OCI-LY3 (cell line): ENCODE data around the gene SVEP1.

Experiments
- H2AFZ ChIP-seq: fragments of 200-600, 300-600 bp; shearing (Covaris generic); 2 replicates; pipeline ENCODE4 v1.6.0; 2014; ENCODE audit warnings: antibody characterized with exemption, low read depth, low read length
- H3K27ac ChIP-seq: fragments of 200-600, 300-600 bp; sonication (generic); 2 replicates; pipeline ENCODE4 v1.5.1; 2014; ENCODE audit warnings: mild to moderate bottlenecking, low read length, moderate library complexity, mixed read lengths
- H3K27me3 ChIP-seq: fragments of 200-600, 300-600 bp; sonication (generic); 2 replicates; pipeline ENCODE4 v1.6.1; 2014; ENCODE audit warnings: low read depth, low read length, mixed read lengths
- H3K36me3 ChIP-seq: fragments of 200-600, 300-600 bp; sonication (generic); replicated peaks from 2 replicates; pipeline ENCODE3; 2014; ENCODE audit warnings: low read depth, low read length, mixed read lengths
- H3K4me1 ChIP-seq: fragments of 300-600, 200-600 bp; sonication (generic); 2 replicates; pipeline ENCODE4 v1.6.1; 2014; ENCODE audit warnings: low read length, mixed read lengths
- H3K4me2 ChIP-seq: fragments of 200-600, 300-600 bp; sonication (generic); 2 replicates; pipeline ENCODE4 v1.6.1; 2014; ENCODE audit warnings: low read length, mixed read lengths
- H3K4me3 ChIP-seq: fragments of 300-600, 200-600 bp; sonication (generic); 2 replicates; pipeline ENCODE4 v1.5.1; 2014; ENCODE audit warnings: antibody characterized with exemption, mild to moderate bottlenecking, low read length, moderate library complexity
- H3K79me2 ChIP-seq: fragments of 300-600, 200-600 bp; shearing (Covaris generic); 2 replicates; pipeline ENCODE4 v1.6.1; 2014; ENCODE audit warnings: mild to moderate bottlenecking, low read length, mixed read lengths
- H3K9ac ChIP-seq: fragments of 300-600, 200-600 bp; shearing (Covaris generic); 2 replicates; pipeline ENCODE4 v1.6.0; 2014; ENCODE audit warnings: mild to moderate bottlenecking, low read length, moderate library complexity
- H3K9me3 ChIP-seq: fragments of 200-600, 300-600 bp; shearing (Covaris generic); 2 replicates; pipeline ENCODE4 v1.6.1; 2014; ENCODE audit warnings: low read length, mixed read lengths; ENCODE audit not compliant: insufficient read depth
- H4K20me1 ChIP-seq: fragments of 200-600, 300-600 bp; sonication (generic); 2 replicates; pipeline ENCODE4 v1.6.1; 2016; ENCODE audit warnings: low read length, mixed read lengths; ENCODE audit not compliant: insufficient read depth
- CTCF ChIP-seq: fragments of 200-600, 300-600 bp; sonication (generic); IDR thresholded peaks from 2 replicates; pipeline ENCODE4 v1.5.1; 2014; ENCODE audit warnings: antibody characterized with exemption, low read length, low read depth
- EZH2phosphoT487 ChIP-seq: fragments of 200-600 bp; shearing (Covaris generic); IDR thresholded peaks from 2 replicates; pipeline ENCODE4 v1.6.1; 2018; ENCODE audit warnings: antibody characterized with exemption, mixed run types, low read depth

The SVEP1 gene

DNA sequence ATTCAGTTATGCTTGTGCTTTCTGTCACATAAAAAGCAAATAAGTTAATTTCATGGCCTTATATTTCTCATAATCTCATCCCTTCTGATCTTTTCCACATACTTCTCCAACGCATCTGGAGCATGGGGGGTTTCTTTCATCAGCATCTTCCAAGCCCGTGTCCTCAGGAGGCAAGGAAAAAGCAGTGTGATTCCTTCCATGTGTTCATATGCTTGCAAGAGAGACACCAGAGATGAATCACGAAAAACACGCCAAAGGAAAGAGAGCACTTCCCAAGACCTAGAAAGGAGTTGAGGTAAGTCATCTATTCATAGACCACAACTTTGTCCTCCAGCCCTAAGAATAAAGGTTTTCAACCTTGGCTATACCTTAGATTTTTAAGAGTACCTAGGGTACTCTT, 26.0 kb upstream of the SVEP1 start:
- Histone ChIP-seq H3K36me3 (no peaks in the 10 kb centered on the region), H3K4me2 (no peak overlapping the region), H3K4me1 (peaks cover 6% of the 10 kb centered on the region), H4K20me1 (no peaks in the 10 kb centered on the region), H3K4me3 (no peak overlapping the region), H2AFZ (no peak overlapping the region), H3K9ac (no peak overlapping the region), H3K79me2 (no peaks in the 10 kb centered on the region), H3K9me3 (no peaks in the 10 kb centered on the region), H3K27me3 (no peaks in the 10 kb centered on the region), H3K27ac (no peak overlapping the region)
- TF ChIP-seq EZH2phosphoT487 (no peak), CTCF (no peak)

GRCh38 chr9:110604171-110604601, 24.6 kb upstream of the SVEP1 start:
- Histone ChIP-seq H3K4me3 (no peak overlapping the region), H3K9me3 (no peaks in the 10 kb centered on the region), H3K9ac (no peak overlapping the region), H3K27ac (no peak overlapping the region), H2AFZ (peak overlapping the region; percentile 69), H3K36me3 (no peaks in the 10 kb centered on the region), H3K4me1 (peaks cover 6% of the 10 kb centered on the region), H3K79me2 (no peaks in the 10 kb centered on the region), H3K27me3 (no peaks in the 10 kb centered on the region), H3K4me2 (peak overlapping the region; percentile 34), H4K20me1 (no peaks in the 10 kb centered on the region)
- TF ChIP-seq EZH2phosphoT487 (no peak), CTCF (no peak)

DNA sequence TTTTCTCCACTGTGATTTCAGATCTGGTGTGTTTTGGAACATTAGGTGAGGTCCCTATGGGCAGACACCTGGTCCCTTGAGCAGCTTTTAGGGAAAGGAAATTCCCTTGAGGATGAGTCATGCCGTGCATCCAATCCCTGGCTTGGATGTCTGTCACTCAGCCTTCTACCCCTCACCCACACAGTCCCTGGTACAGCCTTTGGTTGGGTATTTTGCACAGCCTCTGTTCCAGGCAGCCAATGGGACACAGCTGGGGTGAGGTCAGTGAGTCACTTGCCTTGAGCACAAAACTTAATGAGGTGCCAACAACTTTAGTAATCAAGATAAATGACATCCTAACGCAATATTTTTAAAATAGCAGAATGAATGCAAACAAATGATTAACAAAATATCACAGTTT, 22.7 kb upstream of the SVEP1 start:
- Histone ChIP-seq H3K9ac (no peak overlapping the region), H2AFZ (no peak overlapping the region), H3K27me3 (no peaks in the 10 kb centered on the region), H3K4me1 (peaks cover 6% of the 10 kb centered on the region), H3K9me3 (no peaks in the 10 kb centered on the region), H3K4me3 (no peak overlapping the region), H3K36me3 (no peaks in the 10 kb centered on the region), H3K27ac (no peak overlapping the region), H4K20me1 (no peaks in the 10 kb centered on the region), H3K4me2 (no peak overlapping the region), H3K79me2 (no peaks in the 10 kb centered on the region)
- no peak for TF ChIP-seq CTCF
- no peak for TF ChIP-seq EZH2phosphoT487

GRCh38 chr9:110601098-110601497, 21.6 kb upstream of the SVEP1 start:
- TF ChIP-seq EZH2phosphoT487 (no peak), CTCF (no peak)
- no peak overlapping the region for H3K4me3 ChIP-seq
- no peaks in the 10 kb centered on the region for H4K20me1 ChIP-seq
- no peak overlapping the region for H3K9ac ChIP-seq
- no peaks in the 10 kb centered on the region for H3K9me3 ChIP-seq
- H3K27me3 ChIP-seq, result no peaks in the 10 kb centered on the region
- no peaks in the 10 kb centered on the region for H3K79me2 ChIP-seq
- H3K36me3 ChIP-seq, result no peaks in the 10 kb centered on the region
- no peak overlapping the region for H3K27ac ChIP-seq
- H3K4me1 ChIP-seq, result peaks cover 6% of the 10 kb centered on the region
- H2AFZ ChIP-seq, result no peak overlapping the region
- H3K4me2 ChIP-seq, result no peak overlapping the region
